ENCODE measurements around the gene ATP2B2. TPM values are rescaled to one million over a fixed set of nuclear protein-coding genes. Genes with fewer than 3 reads are reported as not detected.

ATP2B2 gene
- total and polyA plus RNA-seq, 2 experiments from 2014 or later = 0.42 to 0.63 TPM

GRCh38 chr3:10303785-10304184 is 201.6 kb downstream of the ATP2B2 start:
- Mint-ChIP-seq H3K4me3 (no peak overlapping the region), H3K27ac (no peak overlapping the region), H3K36me3 (ENCODE audit: low read depth) (peaks cover 88% of the 10 kb centered on the region), H3K4me1 (no peaks in the 10 kb centered on the region), H3K27me3 (ENCODE audit: insufficient read depth, low read depth, poor library complexity) (peaks cover 7% of the 10 kb centered on the region), H3K9me3 (no peaks in the 10 kb centered on the region; the same call in 2 of the 3 replicates)
- H3F3A ChIP-seq (replicated peaks; ENCODE audit: low read depth) = 0 out of 2 replicates have a peak, but pooled peaks cover 3% of the 10 kb centered on the region
- ATAC-seq = no peak
- no peak overlapping the region for H2AFZ ChIP-seq
- H3K79me2 ChIP-seq (replicated peaks; ENCODE audit: insufficient read depth) = no peaks in the 10 kb centered on the region; the same call in 1 of the 2 replicates
- H3K4me3 ChIP-seq = no peak overlapping the region
- no peaks in the 10 kb centered on the region for H3K4me1 ChIP-seq (ENCODE audit: insufficient read depth)
- DNase-seq (ENCODE audit: low spot score) = no peak
- no peak overlapping the region for H3K4me2 ChIP-seq
- TF ChIP-seq JUNB (IDR thresholded peaks at IDR 0.05; ENCODE audit: unreplicated experiment) = no peak
- TF ChIP-seq, protein P1, sequence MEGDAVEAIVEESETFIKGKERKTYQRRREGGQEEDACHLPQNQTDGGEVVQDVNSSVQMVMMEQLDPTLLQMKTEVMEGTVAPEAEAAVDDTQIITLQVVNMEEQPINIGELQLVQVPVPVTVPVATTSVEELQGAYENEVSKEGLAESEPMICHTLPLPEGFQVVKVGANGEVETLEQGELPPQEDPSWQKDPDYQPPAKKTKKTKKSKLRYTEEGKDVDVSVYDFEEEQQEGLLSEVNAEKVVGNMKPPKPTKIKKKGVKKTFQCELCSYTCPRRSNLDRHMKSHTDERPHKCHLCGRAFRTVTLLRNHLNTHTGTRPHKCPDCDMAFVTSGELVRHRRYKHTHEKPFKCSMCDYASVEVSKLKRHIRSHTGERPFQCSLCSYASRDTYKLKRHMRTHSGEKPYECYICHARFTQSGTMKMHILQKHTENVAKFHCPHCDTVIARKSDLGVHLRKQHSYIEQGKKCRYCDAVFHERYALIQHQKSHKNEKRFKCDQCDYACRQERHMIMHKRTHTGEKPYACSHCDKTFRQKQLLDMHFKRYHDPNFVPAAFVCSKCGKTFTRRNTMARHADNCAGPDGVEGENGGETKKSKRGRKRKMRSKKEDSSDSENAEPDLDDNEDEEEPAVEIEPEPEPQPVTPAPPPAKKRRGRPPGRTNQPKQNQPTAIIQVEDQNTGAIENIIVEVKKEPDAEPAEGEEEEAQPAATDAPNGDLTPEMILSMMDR (conservative IDR thresholded peaks at IDR 0.05; ENCODE audit: low read depth in 2 of 2) = peak in 1 of 2 experiments; percentile 13; a peak in 1 of 4 replicates
- no peak overlapping the region for H3K27ac ChIP-seq (ENCODE audit: low read depth)
- peaks cover 55% of the 10 kb centered on the region for H3K36me3 ChIP-seq (ENCODE audit: insufficient read depth)
- peaks cover 8% of the 10 kb centered on the region for H4K20me1 ChIP-seq (replicated peaks; ENCODE audit: insufficient read depth)
- H3K27me3 ChIP-seq (ENCODE audit: insufficient read depth) = no peaks in the 10 kb centered on the region
- H3K9me2 ChIP-seq (ENCODE audit: insufficient read depth) = no peaks in the 10 kb centered on the region

- H3K36me3 Mint-ChIP-seq (ENCODE audit: low read depth) = peaks cover 84% of the 10 kb centered on the region
- no peak overlapping the region for H2AFZ ChIP-seq
- no peaks in the 10 kb centered on the region for H3K27me3 ChIP-seq (ENCODE audit: insufficient read depth)
- no peaks in the 10 kb centered on the region; the same call in 2 of the 3 replicates for H3K9me3 Mint-ChIP-seq
- H3F3A ChIP-seq (replicated peaks; ENCODE audit: low read depth) = 0 out of 2 replicates have a peak, but pooled peaks cover 3% of the 10 kb centered on the region
- H3K27ac ChIP-seq (ENCODE audit: low read depth) = no peak overlapping the region
- H4K20me1 ChIP-seq (replicated peaks; ENCODE audit: insufficient read depth) = peaks cover 5% of the 10 kb centered on the region
- H3K9me2 ChIP-seq (ENCODE audit: insufficient read depth) = no peaks in the 10 kb centered on the region
- H3K4me2 ChIP-seq = no peak overlapping the region
- H3K4me3 ChIP-seq = no peak overlapping the region
- peaks cover 52% of the 10 kb centered on the region for H3K36me3 ChIP-seq (ENCODE audit: insufficient read depth)
- no peak for DNase-seq (ENCODE audit: low spot score)
- TF ChIP-seq ZNF331 (CRISPR knock-in tag; IDR thresholded peaks at IDR 0.05; ENCODE audit: low read depth) = no peak
- TF ChIP-seq EZH2 (IDR thresholded peaks at IDR 0.05; ENCODE audit: low read depth, unreplicated experiment) = no peak
- no peak for TF ChIP-seq NANOG (IDR thresholded peaks at IDR 0.05; ENCODE audit: borderline replicate concordance)
- no peak for TF ChIP-seq JUNB (IDR thresholded peaks at IDR 0.05; ENCODE audit: unreplicated experiment)
- TF ChIP-seq POLR2AphosphoS5 (IDR thresholded peaks at IDR 0.05; ENCODE audit: low read depth) = no peak
- no peak for TF ChIP-seq ZNF462 (CRISPR knock-in tag; IDR thresholded peaks at IDR 0.05)
- TF ChIP-seq CREB1 (CRISPR knock-in tag; IDR thresholded peaks at IDR 0.05; ENCODE audit: low read depth) = no peak
- TF ChIP-seq, protein P2, sequence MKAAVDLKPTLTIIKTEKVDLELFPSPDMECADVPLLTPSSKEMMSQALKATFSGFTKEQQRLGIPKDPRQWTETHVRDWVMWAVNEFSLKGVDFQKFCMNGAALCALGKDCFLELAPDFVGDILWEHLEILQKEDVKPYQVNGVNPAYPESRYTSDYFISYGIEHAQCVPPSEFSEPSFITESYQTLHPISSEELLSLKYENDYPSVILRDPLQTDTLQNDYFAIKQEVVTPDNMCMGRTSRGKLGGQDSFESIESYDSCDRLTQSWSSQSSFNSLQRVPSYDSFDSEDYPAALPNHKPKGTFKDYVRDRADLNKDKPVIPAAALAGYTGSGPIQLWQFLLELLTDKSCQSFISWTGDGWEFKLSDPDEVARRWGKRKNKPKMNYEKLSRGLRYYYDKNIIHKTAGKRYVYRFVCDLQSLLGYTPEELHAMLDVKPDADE (IDR thresholded peaks at IDR 0.05) = no peak
- TF ChIP-seq ZNF114 (CRISPR knock-in tag; IDR thresholded peaks at IDR 0.05) = no peak
- H3K4me1 ChIP-seq (ENCODE audit: insufficient read depth) = no peaks in the 10 kb centered on the region
- H3K79me2 ChIP-seq (replicated peaks; ENCODE audit: insufficient read depth) = no peaks in the 10 kb centered on the region; the same call in 1 of the 2 replicates
- no peak for ATAC-seq
- no peak overlapping the region for H3K27ac Mint-ChIP-seq
- peaks cover 7% of the 10 kb centered on the region for H3K27me3 Mint-ChIP-seq (ENCODE audit: insufficient read depth, low read depth, poor library complexity)
- no peaks in the 10 kb centered on the region for H3K4me1 Mint-ChIP-seq
- no peak overlapping the region for H3K4me3 Mint-ChIP-seq
Observed at GRCh38 chr3:10303105-10303504, 202.3 kb downstream of the ATP2B2 start.

Measured in GM23338 (cell line).